GM12872 (cell line): ENCODE data around the gene CLEC7A.

ENCODE experiments used
- CTCF ChIP-seq: IDR thresholded peaks from 3 replicates; pipeline ENCODE4 v1.5.1; 2011; ENCODE audit warnings: low read depth, mild to moderate bottlenecking, low read length, moderate library complexity; ENCODE audit not compliant: insufficient read depth

CLEC7A gene

GRCh38 chr12:10169104-10169503 lies 39.1 kb upstream of the CLEC7A start:
- TF ChIP-seq CTCF, result no peak

GRCh38 chr12:10167599-10167998 lies 37.6 kb upstream of the CLEC7A start:
- no peak for TF ChIP-seq CTCF

- TF ChIP-seq CTCF, result no peak
These were observed 35.4 kb upstream of the CLEC7A start for GRCh38 chr12:10165421-10165820.

- no peak for TF ChIP-seq CTCF
These were observed 33.1 kb upstream of the CLEC7A start for GRCh38 chr12:10163084-10163483.

- no peak for TF ChIP-seq CTCF
These were observed 30.8 kb upstream of the CLEC7A start for GRCh38 chr12:10160617-10161385.

- no peak for TF ChIP-seq CTCF
These were observed 29.3 kb upstream of the CLEC7A start for GRCh38 chr12:10159280-10159679.

GRCh38 chr12:10158406-10158805 lies 28.4 kb upstream of the CLEC7A start:
- no peak for TF ChIP-seq CTCF
